GM21529 (cell line): ENCODE data around the gene HSP90AB1.

ENCODE experiments used
- ATAC-seq: cut with Tn5 transposase; IDR thresholded peaks from one replicate; pipeline ENCODE4 v1.9.1; 2021; ENCODE audit not compliant: unreplicated experiment

Gene HSP90AB1

GRCh38 chr6:44246663-44247337, at the start of gene HSP90AB1:
TSS of gene HSP90AB1 (plus strand) at chr6:44247101. CDS start at chr6:44248630, 1,529 bp downstream.
- ATAC-seq, result peak; percentile 54

- no peak for ATAC-seq
Measured at GRCh38 chr6:44198684-44199083, 48.2 kb upstream of the HSP90AB1 start.

GRCh38 chr6:44199883-44200282, 47.0 kb upstream of the HSP90AB1 start:
- no peak for ATAC-seq

- ATAC-seq, result no peak
Measured at GRCh38 chr6:44201200-44201599, 45.7 kb upstream of the HSP90AB1 start.

- no peak for ATAC-seq
Measured at GRCh38 chr6:44201638-44202303, 45.1 kb upstream of the HSP90AB1 start.

- no peak for ATAC-seq
Measured at GRCh38 chr6:44202332-44202971, 44.4 kb upstream of the HSP90AB1 start.

GRCh38 chr6:44202972-44203750, 43.7 kb upstream of the HSP90AB1 start:
- ATAC-seq, result no peak

GRCh38 chr6:44203955-44204354, 42.9 kb upstream of the HSP90AB1 start:
- ATAC-seq, result no peak

- no peak for ATAC-seq
Measured at GRCh38 chr6:44207966-44208365, 38.9 kb upstream of the HSP90AB1 start.

GRCh38 chr6:44211284-44211683, 35.6 kb upstream of the HSP90AB1 start:
- ATAC-seq, result no peak

- no peak for ATAC-seq
Measured at GRCh38 chr6:44214307-44214706, 32.6 kb upstream of the HSP90AB1 start.

- ATAC-seq, result no peak
Measured at GRCh38 chr6:44216677-44217331, 30.1 kb upstream of the HSP90AB1 start, which contains the start of gene MYMX. TSS of gene MYMX (plus strand) at chr6:44216926. CDS start at chr6:44217472, 546 bp downstream.

- ATAC-seq, result no peak
Measured at GRCh38 chr6:44217332-44218143, 29.4 kb upstream of the HSP90AB1 start.

GRCh38 chr6:44219053-44219814, 27.7 kb upstream of the HSP90AB1 start:
- peak; percentile 54 for ATAC-seq

- ATAC-seq, result no peak
Measured at GRCh38 chr6:44219815-44220784, 26.8 kb upstream of the HSP90AB1 start.

GRCh38 chr6:44220913-44221290, 26.0 kb upstream of the HSP90AB1 start:
- ATAC-seq, result no peak

- peak; percentile 44 for ATAC-seq
Measured at GRCh38 chr6:44221291-44221960, 25.5 kb upstream of the HSP90AB1 start.

GRCh38 chr6:44221961-44222335, 25.0 kb upstream of the HSP90AB1 start:
- no peak for ATAC-seq
